Brain microvascular endothelial cell (primary cell): ENCODE data around the gene DUSP1.

ENCODE experiments used
- DNase-seq: peaks from one replicate; pipeline ENCODE4 v3.0.0-alpha.2; 2020
- H3K27ac ChIP-seq: fragments of 250-450 bp; sonication (Bioruptor Pico); 2 replicates; pipeline ENCODE4 v1.5.1; 2020; ENCODE audit warnings: mild to moderate bottlenecking, moderate library complexity
- H3K27me3 ChIP-seq: fragments of 250-450 bp; sonication (Bioruptor Pico); replicated peaks from 2 replicates; pipeline ENCODE4 v1.5.1; 2020; ENCODE audit warnings: mild to moderate bottlenecking
- H3K36me3 ChIP-seq: fragments of 250-450 bp; sonication (Bioruptor Pico); replicated peaks from 2 replicates; pipeline ENCODE4 v1.5.1; 2020; ENCODE audit warnings: mild to moderate bottlenecking
- H3K4me3 ChIP-seq: 2 replicates; pipeline ENCODE4 v1.5.1; 2011; ENCODE audit warnings: low read depth, mild to moderate bottlenecking, control low read depth, low read length, moderate library complexity
- CTCF ChIP-seq: IDR thresholded peaks from 2 replicates; pipeline ENCODE4 v1.5.1; 2011; ENCODE audit warnings: low read depth, mild to moderate bottlenecking, moderate library complexity, low read length, control low read depth, inconsistent platforms; ENCODE audit errors: missing control alignments
- in situ Hi-C: cut with HindIII; loops from 2 replicates; pipeline ENCODE4 v1.10.0; 2017; ENCODE audit warnings: low sequenced_read_pairs, low pct_ligation_motif_present

DUSP1 gene

GRCh38 chr5:172795318-172795977, 24.5 kb upstream of the DUSP1 start:
- H3K27ac ChIP-seq, result peak overlapping the region; percentile 84
- H3K4me3 ChIP-seq, result no peak overlapping the region
- H3K27me3 ChIP-seq, result no peaks in the 10 kb centered on the region
- in situ Hi-C loops, result no loop called here
- no peaks in the 10 kb centered on the region for H3K36me3 ChIP-seq
- peak; percentile 29 for TF ChIP-seq CTCF
- peak; percentile 95 for DNase-seq

GRCh38 chr5:172793577-172794488, 22.8 kb upstream of the DUSP1 start:
- peak overlapping the region; percentile 84 for H3K27ac ChIP-seq

GRCh38 chr5:172792701-172793570, 21.9 kb upstream of the DUSP1 start:
- TF ChIP-seq CTCF, result no peak
- Histone ChIP-seq H3K36me3 (no peaks in the 10 kb centered on the region), H3K27ac (no peak overlapping the region), H3K4me3 (no peak overlapping the region), H3K27me3 (no peaks in the 10 kb centered on the region)
- in situ Hi-C loops, result no loop called here
- no peak for DNase-seq

More at GRCh38 chr5:172793577-172794488, 22.8 kb upstream of the DUSP1 start:
- DNase-seq, result peak; percentile 65
- no peaks in the 10 kb centered on the region for H3K36me3 ChIP-seq
- in situ Hi-C loops, result no loop called here
- no peak for TF ChIP-seq CTCF
- H3K4me3 ChIP-seq, result no peak overlapping the region
- no peaks in the 10 kb centered on the region for H3K27me3 ChIP-seq

- no peak for DNase-seq
Observed at GRCh38 chr5:172791726-172792445, 20.9 kb upstream of the DUSP1 start.

More at GRCh38 chr5:172791726-172792445, 20.9 kb upstream of the DUSP1 start:
- in situ Hi-C loops, result no loop called here
- H3K27me3 ChIP-seq, result no peaks in the 10 kb centered on the region
- H3K27ac ChIP-seq, result no peak overlapping the region
- no peak for TF ChIP-seq CTCF
- no peak overlapping the region for H3K4me3 ChIP-seq
- H3K36me3 ChIP-seq, result no peaks in the 10 kb centered on the region
